B cell (primary cell): Measurements from ENCODE around the gene TSBP1. TPM values are rescaled to one million over a fixed set of nuclear protein-coding genes. Genes with fewer than 3 reads are reported as not detected.

Source experiments
- ATAC-seq: fragments of 200-7000 bp; cut with Tn5 transposase; one replicate; pipeline ENCODE4 v1.10.0; 2021; ENCODE audit warnings: low read depth, mild to moderate bottlenecking, moderate number of reproducible peaks, moderate library complexity
- CTCF ChIA-PET: fragments of 350-600 bp; sonication (Branson Sonifier 250); formaldehyde crosslinking; loops from one replicate; lab custom pipeline; 2021; ENCODE audit warnings: antibody characterized with exemption, inconsistent platforms; lab: Charles Lee
- POLR2A ChIA-PET: fragments of 350-600 bp; sonication (Branson Sonifier 250); formaldehyde crosslinking; loops from one replicate; lab custom pipeline; 2021; ENCODE audit warnings: antibody characterized with exemption; lab: Charles Lee
- DNase-seq: peaks from one replicate; pipeline ENCODE4 v3.0.0; 2013
- H2AFZ ChIP-seq: 2 replicates; pipeline ENCODE4 v1.6.1; 2012; ENCODE audit warnings: mild to moderate bottlenecking, low read depth, low read length; ENCODE audit not compliant: insufficient read depth, poor library complexity, severe bottlenecking
- H3K27ac ChIP-seq, 2 donors: 1 replicate in 1 of 2; 2 replicates in 1 of 2; pipeline ENCODE4 v1.5.1; 2012 to 2013; ENCODE audit warnings: low read length in 2 of 2, mild to moderate bottlenecking in 2 of 2, moderate library complexity in 1 of 2
- H3K27me3 ChIP-seq, 4 experiments: fragments of 200-600 bp in 1 of 4; sonication (generic) in 1 of 4; replicated peaks in 1 of 4; 1 replicate in 2 of 4; 2 replicates in 2 of 4; pipeline versions ENCODE4 v1.6.1 to v1.7.0; 2013 to 2016; ENCODE audit warnings: low read length in 3 of 4, mild to moderate bottlenecking in 2 of 4, mixed read lengths in 1 of 4, moderate library complexity in 1 of 4; ENCODE audit not compliant: insufficient read depth in 4 of 4, control insufficient read depth in 3 of 4; ENCODE audit errors: control extremely low read depth in 1 of 4
- H3K36me3 ChIP-seq, 2 experiments: replicated peaks in 1 of 2; 1 replicate in 1 of 2; 2 replicates in 1 of 2; pipeline versions ENCODE4 v1.6.1 to v1.7.1; 2013; ENCODE audit warnings: low read length in 1 of 2; ENCODE audit not compliant: insufficient read depth in 2 of 2, control insufficient read depth in 1 of 2; ENCODE audit errors: control extremely low read depth in 1 of 2, extremely low read depth in 1 of 2
- H3K4me1 ChIP-seq, 2 donors: fragments of 200-600 bp in 1 of 2; sonication (generic) in 1 of 2; 1 replicate in 1 of 2; 2 replicates in 1 of 2; pipeline versions ENCODE4 v1.5.1 to v1.6.1; 2013 to 2017; ENCODE audit warnings: low read length in 2 of 2; ENCODE audit not compliant: control insufficient read depth in 2 of 2, insufficient read depth in 2 of 2
- H3K4me2 ChIP-seq: replicated peaks from 2 replicates; pipeline ENCODE3; 2012; ENCODE audit warnings: mild to moderate bottlenecking, low read depth, low read length; ENCODE audit not compliant: poor library complexity, severe bottlenecking
- H3K4me3 ChIP-seq, 5 experiments: fragments of 200-600 bp in 1 of 5; sonication (generic) in 1 of 5; 1 replicate in 3 of 5; 2 replicates in 2 of 5; pipeline versions ENCODE4 v1.5.1 to v1.7.0; 2011 to 2016; ENCODE audit warnings: low read length in 4 of 5, mild to moderate bottlenecking in 4 of 5, low read depth in 2 of 5, control low read depth in 1 of 5, moderate library complexity in 1 of 5; ENCODE audit not compliant: insufficient read depth in 1 of 5; ENCODE audit errors: control extremely low read depth in 1 of 5, extremely low read depth in 1 of 5
- H3K79me2 ChIP-seq: fragments of 200-600 bp; sonication (generic); one replicate; pipeline ENCODE4 v1.6.0; 2016; ENCODE audit warnings: low read length; ENCODE audit not compliant: control insufficient read depth, insufficient read depth
- H3K9ac ChIP-seq: fragments of 200-600 bp; sonication (generic); 2 replicates; pipeline ENCODE4 v1.6.1; 2017; ENCODE audit warnings: mild to moderate bottlenecking, low read length, moderate library complexity
- H3K9me3 ChIP-seq, 3 donors: one replicate each; pipeline versions ENCODE4 v1.6.1 to v1.7.1; 2013; ENCODE audit warnings: low read length in 2 of 3; ENCODE audit not compliant: control insufficient read depth in 2 of 3, insufficient read depth in 1 of 3; ENCODE audit errors: control extremely low read depth in 1 of 3
- H4K20me1 ChIP-seq: 2 replicates; pipeline ENCODE4 v1.6.0; 2012; ENCODE audit warnings: mild to moderate bottlenecking, low read length; ENCODE audit not compliant: insufficient read depth, control insufficient read depth, poor library complexity, severe bottlenecking
- H3K27ac Mint-ChIP-seq: one replicate; pipeline ENCODE4 v1.8.0; 2021; ENCODE audit warnings: mixed read lengths
- H3K27me3 Mint-ChIP-seq: one replicate; pipeline ENCODE4 v1.8.0; 2021; ENCODE audit warnings: mixed read lengths
- H3K4me1 Mint-ChIP-seq: one replicate; pipeline ENCODE4 v1.8.0; 2021; ENCODE audit warnings: mixed read lengths
- H3K4me3 Mint-ChIP-seq: one replicate; pipeline ENCODE4 v1.8.0; 2021; ENCODE audit warnings: mixed read lengths
- H3K9me3 Mint-ChIP-seq: one replicate; pipeline ENCODE4 v1.8.0; 2022; ENCODE audit warnings: mixed read lengths; ENCODE audit not compliant: insufficient read depth
- CTCF ChIP-seq: fragments of 200-600 bp; IDR thresholded peaks from one replicate; pipeline ENCODE4 v1.8.0; 2022; ENCODE audit warnings: antibody characterized with exemption, mild to moderate bottlenecking
- EZH2 ChIP-seq: IDR thresholded peaks from 2 replicates; pipeline ENCODE4 v1.6.1; 2012; ENCODE audit warnings: borderline replicate concordance, low read depth, mild to moderate bottlenecking, moderate library complexity, low read length; ENCODE audit not compliant: insufficient read depth, poor library complexity, severe bottlenecking
- WGBS: methylation state at CpG from one replicate; pipeline ENCODE4 v1.1.5; 2013; ENCODE audit warnings: missing lambda C conversion rate; ENCODE audit not compliant: insufficient coverage; 5-methylcytosine and 5-hydroxymethylcytosine counted together
- intact Hi-C: fragments of 100-400 bp; cut with micrococcal nuclease; formaldehyde crosslinking; loops from one replicate; pipeline ENCODE4 v1.10.0; 2022
- polyA plus RNA-seq: library from polyadenylated mRNA; depleted of rRNA; stranded (reverse); fragments of >200 nt; gene quantifications from 2 replicates; pipeline ENCODE4 v1.2.3, GENCODE V29; 2012
- total RNA-seq, 2 donors: library from RNA; stranded (reverse); fragments of 120-200 nt in 1 of 2; gene quantifications; 1 replicate in 1 of 2; 2 replicates in 1 of 2; pipeline versions ENCODE4 v1.2.3 to v1.2.4, GENCODE V29; 2013 to 2022

TSBP1 gene
- total and polyA plus RNA-seq, 2 donors (not counting 1 experiment from before 2014, with no cell fraction given): not detected

GRCh38 chr6:32355018-32355417 lies 16.7 kb downstream of the TSBP1 start:
- Histone ChIP-seq H3K4me2 (no peak overlapping the region), H3K9me3 (peaks cover 0 to 1% (median 0%) of the 10 kb centered on the region in 3 donors), H3K4me1 (no peaks in the 10 kb centered on the region), H2AFZ (no peak overlapping the region), H3K79me2 (no peaks in the 10 kb centered on the region), H3K9ac (no peak overlapping the region), H4K20me1 (no peaks in the 10 kb centered on the region), H3K4me3 (no peak overlapping the region), H3K27ac (no peak overlapping the region), H3K36me3 (no peaks in the 10 kb centered on the region), H3K27me3 (no peaks in the 10 kb centered on the region)
- TF ChIP-seq CTCF: no peak
- H3K27ac Mint-ChIP-seq: peak overlapping the region; percentile 2
- H3K4me3 Mint-ChIP-seq: no peak overlapping the region
- no peaks in the 10 kb centered on the region for H3K9me3 Mint-ChIP-seq
- POLR2A ChIA-PET: no interaction called here
- H3K4me1 Mint-ChIP-seq: peaks cover 14% of the 10 kb centered on the region
- WGBS: no CpG with 5 or more reads among the region's 1 CpG
- CTCF ChIA-PET: no interaction called here
- intact Hi-C loops: no loop called here
- DNase-seq (no peak), ATAC-seq (no peak)
- H3K27me3 Mint-ChIP-seq: no peaks in the 10 kb centered on the region

- peaks cover 0 to 1% (median 0%) of the 10 kb centered on the region in 3 donors for H3K9me3 ChIP-seq
These were observed 18.4 kb downstream of the TSBP1 start for GRCh38 chr6:32353348-32353747.

More at GRCh38 chr6:32353348-32353747, 18.4 kb downstream of the TSBP1 start:
- intact Hi-C loops: no loop called here
- TF ChIP-seq CTCF (no peak), EZH2 (no peak)
- DNase-seq (no peak), ATAC-seq (no peak)
- H3K27ac Mint-ChIP-seq: no peak overlapping the region
- H3K9ac ChIP-seq: no peak overlapping the region
- H3K79me2 ChIP-seq: no peaks in the 10 kb centered on the region
- ChIA-PET CTCF (no interaction called here), POLR2A (no interaction called here)
- H4K20me1 ChIP-seq: no peaks in the 10 kb centered on the region
- H3K36me3 ChIP-seq: no peaks in the 10 kb centered on the region
- no peaks in the 10 kb centered on the region for H3K9me3 Mint-ChIP-seq
- no peak overlapping the region for H3K4me3 Mint-ChIP-seq
- H3K27me3 Mint-ChIP-seq: no peaks in the 10 kb centered on the region
- no peak overlapping the region for H3K4me2 ChIP-seq
- H3K27me3 ChIP-seq: peaks cover 0 to 2% (median 0%) of the 10 kb centered on the region in 4 experiments
- H3K4me1 Mint-ChIP-seq: peaks cover 7% of the 10 kb centered on the region
- WGBS: no CpG with 5 or more reads among the region's 2 CpGs
- H3K27ac ChIP-seq: no peak overlapping the region
- H3K4me3 ChIP-seq: no peak overlapping the region
- no peak overlapping the region for H2AFZ ChIP-seq
- H3K4me1 ChIP-seq: no peaks in the 10 kb centered on the region
